NCI-H1092 treated with DMSO at 0.1 percent for 48 hours (cell line): Measurements from ENCODE around the gene METTL2B.

Experiments used
- DNase-seq: peaks from one replicate; lab custom pipeline; 2025; lab: John Stamatoyannopoulos, UW

METTL2B gene

GRCh38 chr7:128476402-128477335 is at the start of gene METTL2B:
METTL2B (plus strand) TSS chr7:128476748; CDS start chr7:128476766, 18 bp downstream.
- DNase-seq = peak; percentile 95

GRCh38 chr7:128427289-128427891 is 49.2 kb upstream of the METTL2B start:
- peak; percentile 57 for DNase-seq

- DNase-seq = no peak
Observed at GRCh38 chr7:128430207-128430606, 46.3 kb upstream of the METTL2B start.

GRCh38 chr7:128431221-128431620 is 45.3 kb upstream of the METTL2B start:
- DNase-seq = no peak

GRCh38 chr7:128431754-128432153 is 44.8 kb upstream of the METTL2B start:
- DNase-seq = no peak

GRCh38 chr7:128434413-128435326 is 41.9 kb upstream of the METTL2B start:
- no peak for DNase-seq

- no peak for DNase-seq
Observed at GRCh38 chr7:128435327-128435686, 41.2 kb upstream of the METTL2B start.

GRCh38 chr7:128437426-128438332 is 38.9 kb upstream of the METTL2B start:
- no peak for DNase-seq

GRCh38 chr7:128442356-128442755 is 34.2 kb upstream of the METTL2B start:
- DNase-seq = no peak

GRCh38 chr7:128443831-128444600 is 32.5 kb upstream of the METTL2B start:
- no peak for DNase-seq

- no peak for DNase-seq
Observed at GRCh38 chr7:128446306-128446705, 30.2 kb upstream of the METTL2B start.

GRCh38 chr7:128447941-128448564 is 28.5 kb upstream of the METTL2B start:
- no peak for DNase-seq

GRCh38 chr7:128448751-128449302 is 27.7 kb upstream of the METTL2B start:
- no peak for DNase-seq

- DNase-seq = no peak
Observed at GRCh38 chr7:128450409-128450808, 26.1 kb upstream of the METTL2B start.

GRCh38 chr7:128450913-128451312 is 25.6 kb upstream of the METTL2B start:
- DNase-seq = no peak

GRCh38 chr7:128452552-128452951 is 24.0 kb upstream of the METTL2B start:
- no peak for DNase-seq

- no peak for DNase-seq
Observed at GRCh38 chr7:128453836-128454804, 22.4 kb upstream of the METTL2B start.

- DNase-seq = no peak
Observed at GRCh38 chr7:128454808-128455542, 21.6 kb upstream of the METTL2B start.
